HepG2 (cell line): Measurements from ENCODE around the gene PTPRD. TPM values are rescaled to one million over a fixed set of nuclear protein-coding genes. Genes with fewer than 3 reads are reported as not detected.

ENCODE experiments used
- ATAC-seq: fragments of 200-7000 bp; cut with Tn5 transposase; 3 replicates; pipeline ENCODE4 v1.9.1; 2020; ENCODE audit warnings: mild to moderate bottlenecking, moderate library complexity
- BruUV-seq: library from RNA; stranded (reverse); fragments of 400-500 nt; replicated peaks from 2 replicates; lab custom pipeline; 2021; lab: Mats Ljungman, UMichigan
- CTCF ChIA-PET: fragments of 300-600 bp; formaldehyde crosslinking; extraction: SDS; loops from one replicate; lab custom pipeline; 2021; ENCODE audit warnings: low total read pairs, inconsistent platforms, low intra/inter-chr PET ratio; lab: Yijun Ruan, JAX
- POLR2A ChIA-PET: fragments of 350-600 bp; sonication (Branson Sonifier 250); formaldehyde crosslinking; loops from one replicate; lab custom pipeline; 2020; ENCODE audit warnings: antibody characterized with exemption, inconsistent platforms; lab: Yijun Ruan, JAX
- DNase-seq: peaks from one replicate; pipeline ENCODE4 v3.0.0-alpha.2; 2015; ENCODE audit warnings: low spot score
- FAIRE-seq: peaks from 3 replicates; lab custom pipeline; 2011; peaks lifted over from hg19 to GRCh38; lab: Jason Lieb, UNC
- H2AFZ ChIP-seq: one replicate; pipeline ENCODE4 v1.6.1; 2011; ENCODE audit warnings: low read length, inconsistent platforms
- H3K27ac ChIP-seq: fragments of 300-600 bp; 3 replicates; pipeline ENCODE4 v1.8.0; 2011; ENCODE audit warnings: mixed run types, mild to moderate bottlenecking, mixed read lengths, low read length, inconsistent platforms; ENCODE audit not compliant: insufficient read depth; ENCODE audit errors: extremely low read length
- H3K27me3 ChIP-seq, 2 experiments: fragments of 200-600 bp in 1 of 2; 2 replicates in 1 of 2; 3 replicates in 1 of 2; pipeline versions ENCODE4 v1.6.0 to v1.8.0; 2011; ENCODE audit warnings: low read length in 2 of 2, mild to moderate bottlenecking in 2 of 2, moderate library complexity in 2 of 2, inconsistent platforms in 1 of 2; ENCODE audit not compliant: insufficient read depth in 2 of 2, control insufficient read depth in 1 of 2
- H3K36me3 ChIP-seq, 2 experiments: fragments of 200-600 bp in 1 of 2; replicated peaks in 1 of 2; 2 replicates in 1 of 2; 3 replicates in 1 of 2; pipeline versions ENCODE4 v1.5.1 to v1.8.0; 2011; ENCODE audit warnings: low read length in 2 of 2, inconsistent platforms in 1 of 2; ENCODE audit not compliant: insufficient read depth in 2 of 2, control insufficient read depth in 1 of 2
- H3K4me1 ChIP-seq: 2 replicates; pipeline ENCODE4 v1.5.1; 2012; ENCODE audit warnings: low read length, inconsistent platforms; ENCODE audit not compliant: insufficient read depth
- H3K4me2 ChIP-seq: 2 replicates; pipeline ENCODE4 v1.6.0; 2011; ENCODE audit warnings: low read depth, low read length, inconsistent platforms
- H3K4me3 ChIP-seq, 3 experiments: fragments of 200-600 bp in 1 of 3; sonication (generic), shearing (Covaris generic) in 1 of 3; replicated peaks in 1 of 3; 2 replicates each; pipeline ENCODE4 v1.5.1; 2011 to 2016; ENCODE audit warnings: low read length in 3 of 3, inconsistent platforms in 2 of 3, low read depth in 2 of 3, mild to moderate bottlenecking in 2 of 3, control low read depth in 1 of 3, mixed read lengths in 1 of 3; ENCODE audit not compliant: insufficient read depth in 1 of 3
- H3K79me2 ChIP-seq: one replicate; pipeline ENCODE4 v1.6.1; 2011; ENCODE audit warnings: low read length, inconsistent platforms; ENCODE audit not compliant: insufficient read depth
- H3K9ac ChIP-seq: 2 replicates; pipeline ENCODE4 v1.6.0; 2011; ENCODE audit warnings: mild to moderate bottlenecking, low read depth, low read length, inconsistent platforms; ENCODE audit not compliant: insufficient read depth
- H3K9me3 ChIP-seq: 2 replicates; pipeline ENCODE4 v1.5.1; 2012; ENCODE audit warnings: mild to moderate bottlenecking, low read length
- H4K20me1 ChIP-seq: 2 replicates; pipeline ENCODE4 v1.6.0; 2011; ENCODE audit warnings: inconsistent platforms, mild to moderate bottlenecking, low read length, moderate library complexity; ENCODE audit not compliant: insufficient read depth
- EED ChIP-seq: sonication (generic); formaldehyde crosslinking; IDR thresholded peaks from 2 replicates; pipeline ENCODE4 v1.5.0; 2020; ENCODE audit warnings: mild to moderate bottlenecking, missing genetic modification reagents
- ELF4 ChIP-seq: sonication (generic); formaldehyde crosslinking; IDR thresholded peaks from 2 replicates; pipeline ENCODE4 v1.5.0; 2020; ENCODE audit warnings: missing genetic modification reagents, mild to moderate bottlenecking, moderate library complexity, borderline replicate concordance
- NAIF1 ChIP-seq: sonication (generic); formaldehyde crosslinking; IDR thresholded peaks from 2 replicates; pipeline ENCODE4 v1.5.0; 2020; ENCODE audit warnings: mild to moderate bottlenecking, missing genetic modification reagents, borderline replicate concordance
- NFYC ChIP-seq: IDR thresholded peaks from 2 replicates; pipeline ENCODE4 v1.6.1; 2016; ENCODE audit warnings: missing genetic modification reagents, missing compliant biosample characterization
- PRPF4 ChIP-seq: fragments of 200-400 bp; formaldehyde crosslinking; IDR thresholded peaks from 2 replicates; pipeline ENCODE4 v1.6.1; 2016; ENCODE audit warnings: low read length, low read depth; ENCODE audit not compliant: poor library complexity, severe bottlenecking
- ZNF205 ChIP-seq: IDR thresholded peaks from 2 replicates; pipeline ENCODE4 v1.6.1; 2018; ENCODE audit warnings: missing biosample characterization, missing genetic modification reagents
- ZNF207 ChIP-seq: fragments of 450-650 bp; IDR thresholded peaks from 2 replicates; pipeline ENCODE4 v1.6.1; 2016; ENCODE audit warnings: antibody characterized with exemption, borderline replicate concordance
- ZNF3 ChIP-seq: IDR thresholded peaks from 2 replicates; pipeline ENCODE4 v1.7.0; 2017; ENCODE audit warnings: inconsistent platforms
- WGBS: methylation state at CpG from one replicate; pipeline ENCODE4 v1.1.6; 2017; ENCODE audit warnings: low lambda C conversion rate; 5-methylcytosine and 5-hydroxymethylcytosine counted together
- in situ Hi-C: cut with HindIII; loops from 2 replicates; pipeline ENCODE4 v1.10.0; 2017; ENCODE audit warnings: low pct_unique_long_range_greater_than_20kb; ENCODE audit not compliant: extremely low pct_ligation_motif_present
- intact Hi-C: fragments of 100-400 bp; cut with micrococcal nuclease; formaldehyde crosslinking; loops from one replicate; pipeline ENCODE4 v1.10.0; 2022; ENCODE audit not compliant: unreplicated experiment
- polyA plus RNA-seq, 8 experiments: library from polyadenylated mRNA; depleted of rRNA in 3 of 8; stranded (reverse) in 7 of 8; unstranded in 1 of 8; fragments of >200 nt; fragmentation: Illumina TruSeq in 4 of 8; extraction: Trizol in 4 of 8; gene quantifications; 2 replicates each; pipeline versions ENCODE4 v1.2.1 to v1.2.3, GENCODE V29; 2011 to 2016; ENCODE audit warnings: low read depth in 4 of 8, missing spikeins in 1 of 8, mixed read lengths in 1 of 8; ENCODE audit not compliant: insufficient read depth in 1 of 8
- total RNA-seq, 5 experiments: library from RNA; depleted of rRNA; stranded (reverse); fragments of >200 nt; fragmentation: Illumina TruSeq; extraction: Trizol; gene quantifications; 2 replicates each; pipeline ENCODE4 v1.2.3, GENCODE V29; 2016; ENCODE audit warnings: low read depth in 1 of 5
- TF ChIP-seq, protein P1 (sequence below), 2 experiments: fragments of 450-650 bp in 1 of 2; sonication (generic) in 1 of 2; formaldehyde crosslinking in 1 of 2; IDR thresholded peaks; 2 replicates each; pipeline versions ENCODE4 v1.6.1 to v1.8.0; 2016 to 2022; ENCODE audit warnings: antibody characterized with exemption in 1 of 2, mild to moderate bottlenecking in 1 of 2, missing genetic modification reagents in 1 of 2
- TF ChIP-seq, protein P2 (sequence below): sonication (generic); formaldehyde crosslinking; conservative IDR thresholded peaks from 2 replicates; pipeline ENCODE4 v1.8.0; 2022; ENCODE audit warnings: low read depth, missing genetic modification reagents

The PTPRD gene
- total and polyA plus RNA-seq, 2 of the 13 experiments (the other 11 are each of a cell fraction or from before 2014, with no cell fraction given), result 0.05 TPM; not detected in 1

DNA sequence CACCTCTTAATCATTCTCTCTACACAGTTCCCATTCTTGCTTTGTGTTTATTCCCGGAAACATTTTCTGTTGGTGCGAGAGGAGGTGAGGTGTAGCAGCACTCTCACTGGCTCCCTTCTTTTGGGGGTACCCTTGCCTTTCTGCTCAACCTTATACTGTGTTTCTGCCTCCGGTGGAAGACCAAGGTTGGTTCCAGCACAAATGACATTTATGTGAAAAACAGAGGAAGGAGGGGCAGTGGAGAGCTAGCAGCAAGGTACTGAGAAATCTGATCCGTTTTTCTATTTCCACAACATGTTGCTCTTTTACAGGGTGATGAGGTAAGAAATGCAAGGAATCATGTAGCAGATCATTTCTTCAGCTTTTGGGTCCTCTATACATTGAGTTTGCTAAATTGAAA lies 2165.2 kb downstream of the PTPRD start:
- ATAC-seq, result no peak
- POLR2A ChIA-PET, result no interaction called here
- in situ Hi-C loops, result no loop called here
- H3K79me2 ChIP-seq, result no peaks in the 10 kb centered on the region
- no peaks in the 10 kb centered on the region for H3K27me3 ChIP-seq
- H3K4me1 ChIP-seq, result no peaks in the 10 kb centered on the region
- intact Hi-C loops, result no loop called here
- no peaks in the 10 kb centered on the region for H4K20me1 ChIP-seq
- no peak overlapping the region for H3K4me2 ChIP-seq
- no peak overlapping the region for H3K27ac ChIP-seq
- FAIRE-seq, result no peak
- 1% methylated on average over 4 of the region's 4 CpGs for WGBS
- no peak overlapping the region for H2AFZ ChIP-seq
- peaks cover 25% of the 10 kb centered on the region for H3K9me3 ChIP-seq
- DNase-seq, result no peak
- H3K4me3 ChIP-seq, result no peak overlapping the region
- no peaks in the 10 kb centered on the region for H3K36me3 ChIP-seq
- H3K9ac ChIP-seq, result no peak overlapping the region
- BruUV-seq, result no TSS peak
- CTCF ChIA-PET, result no interaction called here
- TF ChIP-seq, protein P1, sequence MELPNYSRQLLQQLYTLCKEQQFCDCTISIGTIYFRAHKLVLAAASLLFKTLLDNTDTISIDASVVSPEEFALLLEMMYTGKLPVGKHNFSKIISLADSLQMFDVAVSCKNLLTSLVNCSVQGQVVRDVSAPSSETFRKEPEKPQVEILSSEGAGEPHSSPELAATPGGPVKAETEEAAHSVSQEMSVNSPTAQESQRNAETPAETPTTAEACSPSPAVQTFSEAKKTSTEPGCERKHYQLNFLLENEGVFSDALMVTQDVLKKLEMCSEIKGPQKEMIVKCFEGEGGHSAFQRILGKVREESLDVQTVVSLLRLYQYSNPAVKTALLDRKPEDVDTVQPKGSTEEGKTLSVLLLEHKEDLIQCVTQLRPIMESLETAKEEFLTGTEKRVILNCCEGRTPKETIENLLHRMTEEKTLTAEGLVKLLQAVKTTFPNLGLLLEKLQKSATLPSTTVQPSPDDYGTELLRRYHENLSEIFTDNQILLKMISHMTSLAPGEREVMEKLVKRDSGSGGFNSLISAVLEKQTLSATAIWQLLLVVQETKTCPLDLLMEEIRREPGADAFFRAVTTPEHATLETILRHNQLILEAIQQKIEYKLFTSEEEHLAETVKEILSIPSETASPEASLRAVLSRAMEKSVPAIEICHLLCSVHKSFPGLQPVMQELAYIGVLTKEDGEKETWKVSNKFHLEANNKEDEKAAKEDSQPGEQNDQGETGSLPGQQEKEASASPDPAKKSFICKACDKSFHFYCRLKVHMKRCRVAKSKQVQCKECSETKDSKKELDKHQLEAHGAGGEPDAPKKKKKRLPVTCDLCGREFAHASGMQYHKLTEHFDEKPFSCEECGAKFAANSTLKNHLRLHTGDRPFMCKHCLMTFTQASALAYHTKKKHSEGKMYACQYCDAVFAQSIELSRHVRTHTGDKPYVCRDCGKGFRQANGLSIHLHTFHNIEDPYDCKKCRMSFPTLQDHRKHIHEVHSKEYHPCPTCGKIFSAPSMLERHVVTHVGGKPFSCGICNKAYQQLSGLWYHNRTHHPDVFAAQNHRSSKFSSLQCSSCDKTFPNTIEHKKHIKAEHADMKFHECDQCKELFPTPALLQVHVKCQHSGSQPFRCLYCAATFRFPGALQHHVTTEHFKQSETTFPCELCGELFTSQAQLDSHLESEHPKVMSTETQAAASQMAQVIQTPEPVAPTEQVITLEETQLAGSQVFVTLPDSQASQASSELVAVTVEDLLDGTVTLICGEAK (IDR thresholded peaks at IDR 0.05), result no peak
- TF ChIP-seq, protein P1 (CRISPR knock-in tag; IDR thresholded peaks at IDR 0.05), result no peak
- TF ChIP-seq NFYC, result no peak
- no peak for TF ChIP-seq ZNF3
- TF ChIP-seq NAIF1 (CRISPR knock-in tag), result no peak
- TF ChIP-seq, protein P2, sequence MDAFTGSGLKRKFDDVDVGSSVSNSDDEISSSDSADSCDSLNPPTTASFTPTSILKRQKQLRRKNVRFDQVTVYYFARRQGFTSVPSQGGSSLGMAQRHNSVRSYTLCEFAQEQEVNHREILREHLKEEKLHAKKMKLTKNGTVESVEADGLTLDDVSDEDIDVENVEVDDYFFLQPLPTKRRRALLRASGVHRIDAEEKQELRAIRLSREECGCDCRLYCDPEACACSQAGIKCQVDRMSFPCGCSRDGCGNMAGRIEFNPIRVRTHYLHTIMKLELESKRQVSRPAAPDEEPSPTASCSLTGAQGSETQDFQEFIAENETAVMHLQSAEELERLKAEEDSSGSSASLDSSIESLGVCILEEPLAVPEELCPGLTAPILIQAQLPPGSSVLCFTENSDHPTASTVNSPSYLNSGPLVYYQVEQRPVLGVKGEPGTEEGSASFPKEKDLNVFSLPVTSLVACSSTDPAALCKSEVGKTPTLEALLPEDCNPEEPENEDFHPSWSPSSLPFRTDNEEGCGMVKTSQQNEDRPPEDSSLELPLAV (CRISPR knock-in tag), result no peak
- no peak for TF ChIP-seq ZNF207
- no peak for TF ChIP-seq ZNF205 (CRISPR knock-in tag)
- TF ChIP-seq EED, result no peak
- no peak for TF ChIP-seq PRPF4
- TF ChIP-seq ELF4 (CRISPR knock-in tag), result no peak
